ENCODE measurements around the gene SEMA4B.

DNA sequence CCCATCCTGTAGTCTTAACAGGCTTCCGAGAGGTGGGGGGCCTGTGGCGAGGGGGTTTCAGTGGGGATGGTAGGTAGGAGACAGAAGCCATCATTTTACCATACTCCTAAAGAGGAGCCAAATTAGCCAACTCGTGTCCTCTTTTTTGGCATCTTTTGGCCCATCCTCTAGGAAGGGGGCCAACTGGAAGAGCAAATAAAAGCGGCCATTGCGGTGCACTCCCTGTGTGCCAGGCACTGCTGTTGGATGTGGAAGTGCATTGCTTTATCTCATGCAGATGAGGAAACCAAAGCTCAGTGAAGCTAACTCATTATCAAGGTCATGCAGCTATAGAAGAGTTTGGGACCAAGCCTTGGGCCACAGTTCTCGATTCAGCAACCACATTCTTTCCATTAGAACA lies 6.1 kb downstream of the SEMA4B start:
- TF ChIP-seq, protein P1, sequence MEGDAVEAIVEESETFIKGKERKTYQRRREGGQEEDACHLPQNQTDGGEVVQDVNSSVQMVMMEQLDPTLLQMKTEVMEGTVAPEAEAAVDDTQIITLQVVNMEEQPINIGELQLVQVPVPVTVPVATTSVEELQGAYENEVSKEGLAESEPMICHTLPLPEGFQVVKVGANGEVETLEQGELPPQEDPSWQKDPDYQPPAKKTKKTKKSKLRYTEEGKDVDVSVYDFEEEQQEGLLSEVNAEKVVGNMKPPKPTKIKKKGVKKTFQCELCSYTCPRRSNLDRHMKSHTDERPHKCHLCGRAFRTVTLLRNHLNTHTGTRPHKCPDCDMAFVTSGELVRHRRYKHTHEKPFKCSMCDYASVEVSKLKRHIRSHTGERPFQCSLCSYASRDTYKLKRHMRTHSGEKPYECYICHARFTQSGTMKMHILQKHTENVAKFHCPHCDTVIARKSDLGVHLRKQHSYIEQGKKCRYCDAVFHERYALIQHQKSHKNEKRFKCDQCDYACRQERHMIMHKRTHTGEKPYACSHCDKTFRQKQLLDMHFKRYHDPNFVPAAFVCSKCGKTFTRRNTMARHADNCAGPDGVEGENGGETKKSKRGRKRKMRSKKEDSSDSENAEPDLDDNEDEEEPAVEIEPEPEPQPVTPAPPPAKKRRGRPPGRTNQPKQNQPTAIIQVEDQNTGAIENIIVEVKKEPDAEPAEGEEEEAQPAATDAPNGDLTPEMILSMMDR (optimal IDR thresholded peaks at IDR 0.05 in 1 of 3, IDR thresholded peaks at IDR 0.05 in 1 of 3, conservative IDR thresholded peaks at IDR 0.05 in 1 of 3; ENCODE audit: extremely low read depth in 1 of 3, insufficient read depth in 2 of 3, low read length in 3 of 3), result no peak
- no peak for TF ChIP-seq EZH2 (IDR thresholded peaks at IDR 0.05; ENCODE audit: low read length)

Data from keratinocyte (primary cell).